ENCODE measurements around the gene COL21A1.

COL21A1 gene

DNA sequence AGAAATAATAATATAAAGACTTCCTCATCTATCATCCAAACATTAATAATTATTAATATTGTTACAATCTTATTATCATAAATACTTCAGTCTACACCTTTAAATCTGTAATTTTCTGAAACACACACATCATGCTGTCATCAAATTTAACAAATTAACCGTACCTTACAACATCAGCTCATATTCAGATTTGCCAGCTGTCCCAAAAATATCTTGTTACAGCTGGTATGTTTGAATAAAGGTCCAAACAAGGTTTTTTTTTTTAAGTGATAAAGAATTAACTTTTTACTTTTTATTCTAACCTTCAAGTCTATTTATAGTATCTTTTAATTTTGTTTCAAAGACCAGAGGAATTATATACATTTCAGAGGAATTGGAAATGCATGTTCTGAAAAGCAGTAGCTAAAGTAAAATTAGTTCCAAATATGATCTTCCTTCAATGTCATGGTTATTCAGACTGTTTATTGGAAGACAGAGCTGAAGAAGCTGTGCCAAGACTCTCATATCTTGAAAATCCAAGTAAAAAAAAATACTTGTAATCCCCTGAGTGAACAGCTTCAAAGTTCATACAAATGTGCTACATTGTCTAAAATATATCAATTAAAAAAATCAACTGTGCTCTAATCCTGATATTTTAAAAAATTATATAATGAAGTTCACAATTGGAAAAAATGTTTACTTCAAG, 210.3 kb downstream of the COL21A1 start:
- Histone ChIP-seq H3K23ac (ENCODE audit: low read depth, low read length, poor library complexity) (no peak overlapping the region), H3K4me2 (ENCODE audit: insufficient read depth, low read length, poor library complexity, severe bottlenecking) (no peak overlapping the region), H3K4ac (ENCODE audit: low read length) (no peak overlapping the region), H4K91ac (ENCODE audit: low read depth, low read length, poor library complexity) (no peak overlapping the region), H2BK15ac (ENCODE audit: low read length) (no peak overlapping the region), H3K4me3 (ENCODE audit: low read length in 2 of 2) (no peak overlapping the region), H3K9ac (ENCODE audit: low read depth, low read length, poor library complexity) (no peak overlapping the region), H4K8ac (ENCODE audit: low read depth, low read length) (no peak overlapping the region), H3K18ac (ENCODE audit: low read length) (no peak overlapping the region), H3K27me3 (ENCODE audit: control insufficient read depth in 3 of 3, insufficient read depth in 3 of 3, low read depth in 1 of 3, low read length in 3 of 3) (no peaks in the 10 kb centered on the region), H3K79me1 (ENCODE audit: low read depth, low read length) (no peaks in the 10 kb centered on the region), H2BK5ac (ENCODE audit: low read length) (no peak overlapping the region), H3K4me1 (ENCODE audit: control insufficient read depth in 2 of 2, insufficient read depth in 1 of 2, low read depth in 1 of 2, low read length in 2 of 2) (no peaks in the 10 kb centered on the region), H3K36me3 (replicated peaks in 1 of 2; ENCODE audit: control insufficient read depth in 2 of 2, insufficient read depth in 2 of 2, low read length in 2 of 2) (no peaks in the 10 kb centered on the region), H3K14ac (ENCODE audit: low read length) (no peak overlapping the region), H2BK12ac (ENCODE audit: low read length) (no peak overlapping the region), H3K9me3 (replicated peaks in 1 of 2; ENCODE audit: control insufficient read depth in 2 of 2, insufficient read depth in 1 of 2, low read depth in 1 of 2, low read length in 2 of 2) (no peaks in the 10 kb centered on the region), H3K27ac (replicated peaks; ENCODE audit: low read length) (no peak overlapping the region), H2AFZ (ENCODE audit: low read length) (no peak overlapping the region), H2AK5ac (ENCODE audit: low read depth, low read length) (no peak overlapping the region), H2BK120ac (ENCODE audit: low read depth, low read length) (no peak overlapping the region)
- no peak for DNase-seq (ENCODE audit: low spot score)
- no CpG with 5 or more reads among the region's 1 CpG for WGBS, 2 donors (ENCODE audit: extremely low coverage in 2 of 2, insufficient read length in 2 of 2, insufficient replicate concordance in 1 of 2)

DNA sequence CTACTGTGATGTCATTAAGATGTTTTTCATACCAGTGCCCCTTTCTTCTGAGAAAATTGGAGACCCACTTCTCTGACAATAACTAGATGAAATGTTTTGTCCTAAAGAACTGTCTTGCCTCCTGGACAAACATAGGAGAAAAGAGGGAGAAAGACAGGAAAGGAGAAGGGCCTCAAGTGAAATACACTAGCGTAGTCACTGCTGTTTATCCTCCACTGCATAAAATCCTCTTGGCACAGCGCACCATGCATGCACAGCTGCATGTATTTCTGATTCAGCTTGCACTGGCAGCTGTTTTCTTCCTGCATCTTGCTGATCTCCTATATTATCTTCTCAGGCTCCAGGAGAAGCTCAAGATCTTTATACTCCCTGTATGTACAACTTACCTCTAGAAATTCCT, 214.0 kb downstream of the COL21A1 start:
- H2BK120ac ChIP-seq (ENCODE audit: low read depth, low read length) = no peak overlapping the region
- H2AK5ac ChIP-seq (ENCODE audit: low read depth, low read length) = no peak overlapping the region
- H3K4me2 ChIP-seq (ENCODE audit: insufficient read depth, low read length, poor library complexity, severe bottlenecking) = no peak overlapping the region
- WGBS, 2 donors (ENCODE audit: extremely low coverage in 2 of 2, insufficient read length in 2 of 2, insufficient replicate concordance in 1 of 2) = no CpG with 5 or more reads among the region's 2 CpGs
- no peak overlapping the region for H3K18ac ChIP-seq (ENCODE audit: low read length)
- no peak overlapping the region for H2AFZ ChIP-seq (ENCODE audit: low read length)
- no peak overlapping the region for H4K8ac ChIP-seq (ENCODE audit: low read depth, low read length)
- H3K9me3 ChIP-seq (replicated peaks in 1 of 2; ENCODE audit: control insufficient read depth in 2 of 2, insufficient read depth in 1 of 2, low read depth in 1 of 2, low read length in 2 of 2) = no peaks in the 10 kb centered on the region
- no peak overlapping the region for H3K4ac ChIP-seq (ENCODE audit: low read length)
- H2BK5ac ChIP-seq (ENCODE audit: low read length) = no peak overlapping the region
- H3K9ac ChIP-seq (ENCODE audit: low read depth, low read length, poor library complexity) = no peak overlapping the region
- no peaks in the 10 kb centered on the region for H3K4me1 ChIP-seq (ENCODE audit: control insufficient read depth in 2 of 2, insufficient read depth in 1 of 2, low read depth in 1 of 2, low read length in 2 of 2)
- H2BK15ac ChIP-seq (ENCODE audit: low read length) = no peak overlapping the region
- no peak overlapping the region for H2BK12ac ChIP-seq (ENCODE audit: low read length)
- no peak for DNase-seq (ENCODE audit: low spot score)
- H3K27me3 ChIP-seq (ENCODE audit: control insufficient read depth in 3 of 3, insufficient read depth in 3 of 3, low read depth in 1 of 3, low read length in 3 of 3) = no peaks in the 10 kb centered on the region
- H3K4me3 ChIP-seq (ENCODE audit: low read length in 2 of 2) = no peak overlapping the region
- no peak overlapping the region for H3K14ac ChIP-seq (ENCODE audit: low read length)
- no peaks in the 10 kb centered on the region for H3K79me1 ChIP-seq (ENCODE audit: low read depth, low read length)
- H3K36me3 ChIP-seq (replicated peaks in 1 of 2; ENCODE audit: control insufficient read depth in 2 of 2, insufficient read depth in 2 of 2, low read length in 2 of 2) = no peaks in the 10 kb centered on the region
- no peak overlapping the region for H4K91ac ChIP-seq (ENCODE audit: low read depth, low read length, poor library complexity)
- H3K27ac ChIP-seq (replicated peaks; ENCODE audit: low read length) = no peak overlapping the region
- no peak overlapping the region for H3K23ac ChIP-seq (ENCODE audit: low read depth, low read length, poor library complexity)

DNA sequence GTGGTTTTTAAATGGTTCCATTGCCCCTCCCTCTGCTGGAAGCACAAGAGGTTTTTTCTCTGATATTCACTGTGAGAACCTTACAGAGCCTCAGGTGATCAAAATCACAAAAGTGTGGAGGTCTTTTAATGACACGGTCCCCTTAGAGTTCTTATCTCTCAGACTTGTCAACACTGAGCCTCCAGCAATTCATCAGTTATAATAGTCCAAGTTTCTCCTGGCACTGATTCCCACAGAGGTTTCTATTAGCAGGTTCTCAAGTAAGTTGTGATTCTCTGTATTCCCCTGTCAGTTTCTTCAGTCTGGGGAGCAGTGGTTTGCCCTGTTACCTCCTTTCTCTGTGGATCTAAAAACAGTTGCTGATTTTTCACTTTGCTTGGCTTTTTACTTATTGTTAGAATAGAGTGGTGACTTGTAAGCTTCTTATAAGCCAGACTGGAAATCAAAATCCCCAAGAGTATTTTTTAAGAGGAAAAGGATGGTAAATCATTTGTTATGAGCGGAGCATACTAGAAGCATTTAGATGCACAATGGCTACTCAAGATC, 214.6 kb downstream of the COL21A1 start:
- Histone ChIP-seq H3K9ac (ENCODE audit: low read depth, low read length, poor library complexity) (no peak overlapping the region), H3K9me3 (replicated peaks in 1 of 2; ENCODE audit: control insufficient read depth in 2 of 2, insufficient read depth in 1 of 2, low read depth in 1 of 2, low read length in 2 of 2) (no peaks in the 10 kb centered on the region)

DNA sequence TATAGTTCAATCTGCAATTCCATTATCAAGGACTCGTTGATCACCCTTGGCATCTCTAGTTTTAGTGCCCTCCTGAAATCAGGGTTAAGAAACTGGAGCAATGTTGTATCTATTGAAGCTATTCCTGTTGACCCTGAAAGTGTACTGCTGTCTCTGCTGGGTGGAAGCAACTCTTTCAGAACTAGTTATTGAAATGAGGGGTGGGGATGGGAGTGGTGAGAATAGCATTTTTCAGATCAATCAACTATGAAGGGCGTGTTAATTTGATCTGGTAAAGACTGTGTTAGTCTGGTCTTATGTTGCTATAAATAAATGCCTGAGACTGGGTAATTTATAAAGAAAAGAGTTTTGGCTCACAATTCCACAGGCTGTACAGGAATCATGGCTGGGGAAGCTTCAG, 219.5 kb downstream of the COL21A1 start:
- no peak overlapping the region for H2AK5ac ChIP-seq (ENCODE audit: low read depth, low read length)
- H3K14ac ChIP-seq (ENCODE audit: low read length) = no peak overlapping the region
- no peak overlapping the region for H2BK12ac ChIP-seq (ENCODE audit: low read length)
- no peaks in the 10 kb centered on the region for H3K9me3 ChIP-seq (replicated peaks in 1 of 2; ENCODE audit: control insufficient read depth in 2 of 2, insufficient read depth in 1 of 2, low read depth in 1 of 2, low read length in 2 of 2)
- no peak overlapping the region for H2AFZ ChIP-seq (ENCODE audit: low read length)
- H3K23ac ChIP-seq (ENCODE audit: low read depth, low read length, poor library complexity) = no peak overlapping the region
- H2BK15ac ChIP-seq (ENCODE audit: low read length) = no peak overlapping the region
- H3K4me1 ChIP-seq (ENCODE audit: control insufficient read depth in 2 of 2, insufficient read depth in 1 of 2, low read depth in 1 of 2, low read length in 2 of 2) = no peaks in the 10 kb centered on the region
- no peak overlapping the region for H3K4ac ChIP-seq (ENCODE audit: low read length)
- no peaks in the 10 kb centered on the region for H3K36me3 ChIP-seq (replicated peaks in 1 of 2; ENCODE audit: control insufficient read depth in 2 of 2, insufficient read depth in 2 of 2, low read length in 2 of 2)
- H2BK5ac ChIP-seq (ENCODE audit: low read length) = no peak overlapping the region
- DNase-seq (ENCODE audit: low spot score) = no peak
- H2BK120ac ChIP-seq (ENCODE audit: low read depth, low read length) = no peak overlapping the region
- H4K8ac ChIP-seq (ENCODE audit: low read depth, low read length) = no peak overlapping the region
- H4K91ac ChIP-seq (ENCODE audit: low read depth, low read length, poor library complexity) = no peak overlapping the region
- no peaks in the 10 kb centered on the region for H3K79me1 ChIP-seq (ENCODE audit: low read depth, low read length)
- H3K4me2 ChIP-seq (ENCODE audit: insufficient read depth, low read length, poor library complexity, severe bottlenecking) = no peak overlapping the region
- no peak overlapping the region for H3K4me3 ChIP-seq (ENCODE audit: low read length in 2 of 2)
- H3K27me3 ChIP-seq (ENCODE audit: control insufficient read depth in 3 of 3, insufficient read depth in 3 of 3, low read depth in 1 of 3, low read length in 3 of 3) = peaks cover 0 to 2% (median 0%) of the 10 kb centered on the region in 3 experiments
- H3K9ac ChIP-seq (ENCODE audit: low read depth, low read length, poor library complexity) = no peak overlapping the region
- no CpG with 5 or more reads among the region's 2 CpGs for WGBS, 2 donors (ENCODE audit: extremely low coverage in 2 of 2, insufficient read length in 2 of 2, insufficient replicate concordance in 1 of 2)
- no peak overlapping the region for H3K27ac ChIP-seq (replicated peaks; ENCODE audit: low read length)
- H3K18ac ChIP-seq (ENCODE audit: low read length) = no peak overlapping the region

More for the DNA sequence above, 214.6 kb downstream of the COL21A1 start:
- Histone ChIP-seq H4K91ac (ENCODE audit: low read depth, low read length, poor library complexity) (no peak overlapping the region), H3K4ac (ENCODE audit: low read length) (no peak overlapping the region), H4K8ac (ENCODE audit: low read depth, low read length) (no peak overlapping the region), H2BK5ac (ENCODE audit: low read length) (no peak overlapping the region), H2BK120ac (ENCODE audit: low read depth, low read length) (no peak overlapping the region), H3K79me1 (ENCODE audit: low read depth, low read length) (no peaks in the 10 kb centered on the region), H3K14ac (ENCODE audit: low read length) (no peak overlapping the region), H2BK12ac (ENCODE audit: low read length) (no peak overlapping the region), H3K27me3 (ENCODE audit: control insufficient read depth in 3 of 3, insufficient read depth in 3 of 3, low read depth in 1 of 3, low read length in 3 of 3) (no peaks in the 10 kb centered on the region), H2AFZ (ENCODE audit: low read length) (no peak overlapping the region), H2AK5ac (ENCODE audit: low read depth, low read length) (no peak overlapping the region), H3K18ac (ENCODE audit: low read length) (no peak overlapping the region), H3K4me3 (ENCODE audit: low read length in 2 of 2) (no peak overlapping the region), H3K27ac (replicated peaks; ENCODE audit: low read length) (no peak overlapping the region), H3K4me1 (ENCODE audit: control insufficient read depth in 2 of 2, insufficient read depth in 1 of 2, low read depth in 1 of 2, low read length in 2 of 2) (no peaks in the 10 kb centered on the region), H2BK15ac (ENCODE audit: low read length) (no peak overlapping the region), H3K4me2 (ENCODE audit: insufficient read depth, low read length, poor library complexity, severe bottlenecking) (no peak overlapping the region), H3K23ac (ENCODE audit: low read depth, low read length, poor library complexity) (no peak overlapping the region), H3K36me3 (replicated peaks in 1 of 2; ENCODE audit: control insufficient read depth in 2 of 2, insufficient read depth in 2 of 2, low read length in 2 of 2) (no peaks in the 10 kb centered on the region)
- DNase-seq (ENCODE audit: low spot score) = no peak
- WGBS, 2 donors (ENCODE audit: extremely low coverage in 2 of 2, insufficient read length in 2 of 2, insufficient replicate concordance in 1 of 2) = no CpG with 5 or more reads among the region's 2 CpGs
